CD14-positive monocyte (primary cell): ENCODE results near the gene TMPRSS2. TPM values are rescaled to one million over a fixed set of nuclear protein-coding genes. Genes with fewer than 3 reads are reported as not detected.

Experiments used
- DNase-seq, 3 donors: peaks; one replicate each; pipeline ENCODE4 v3.0.0-alpha.2; 2011 to 2022
- H2AFZ ChIP-seq: 2 replicates; pipeline ENCODE4 v1.6.0; 2012; ENCODE audit warnings: mild to moderate bottlenecking, low read depth, low read length, inconsistent platforms; ENCODE audit not compliant: insufficient read depth, poor library complexity, severe bottlenecking
- H3K27ac ChIP-seq, 2 donors: 1 replicate in 1 of 2; 2 replicates in 1 of 2; pipeline ENCODE4 v1.5.1; 2012 to 2013; ENCODE audit warnings: low read length in 2 of 2, control low read depth in 1 of 2, inconsistent platforms in 1 of 2, low read depth in 1 of 2, mild to moderate bottlenecking in 1 of 2
- H3K27me3 ChIP-seq, 2 donors: one replicate each; pipeline versions ENCODE4 v1.6.0 to v1.6.1; 2011 to 2013; ENCODE audit warnings: low read length in 2 of 2; ENCODE audit not compliant: control insufficient read depth in 2 of 2, insufficient read depth in 2 of 2
- H3K36me3 ChIP-seq, 2 donors: replicated peaks in 1 of 2; 1 replicate in 1 of 2; 2 replicates in 1 of 2; pipeline versions ENCODE4 v1.5.1 to v1.6.1; 2012 to 2013; ENCODE audit warnings: low read length in 2 of 2, control low read depth in 1 of 2, inconsistent platforms in 1 of 2, mild to moderate bottlenecking in 1 of 2; ENCODE audit not compliant: insufficient read depth in 2 of 2, control insufficient read depth in 1 of 2
- H3K4me1 ChIP-seq, 2 donors: 1 replicate in 1 of 2; 2 replicates in 1 of 2; pipeline versions ENCODE4 v1.5.1 to v1.6.1; 2012 to 2013; ENCODE audit warnings: low read length in 2 of 2, control low read depth in 1 of 2, inconsistent platforms in 1 of 2, mild to moderate bottlenecking in 1 of 2, moderate library complexity in 1 of 2; ENCODE audit not compliant: insufficient read depth in 2 of 2, control insufficient read depth in 1 of 2
- H3K4me2 ChIP-seq: replicated peaks from 2 replicates; pipeline ENCODE3; 2012; ENCODE audit warnings: low read length, moderate library complexity, mild to moderate bottlenecking; ENCODE audit not compliant: poor library complexity, severe bottlenecking; ENCODE audit errors: extremely low read depth
- H3K4me3 ChIP-seq, 3 experiments: fragments of 200-600 bp in 1 of 3; sonication (generic) in 1 of 3; replicated peaks in 1 of 3; 1 replicate in 2 of 3; 2 replicates in 1 of 3; pipeline ENCODE4 v1.5.1; 2011 to 2013; ENCODE audit warnings: low read length in 3 of 3, mild to moderate bottlenecking in 3 of 3, control low read depth in 2 of 3, low read depth in 2 of 3, inconsistent platforms in 1 of 3, moderate library complexity in 1 of 3
- H3K79me2 ChIP-seq: 2 replicates; pipeline ENCODE4 v1.6.0; 2012; ENCODE audit warnings: mild to moderate bottlenecking, control low read depth, inconsistent platforms, low read length, moderate library complexity; ENCODE audit not compliant: insufficient read depth
- H3K9ac ChIP-seq: 2 replicates; pipeline ENCODE4 v1.6.0; 2017; ENCODE audit warnings: low read length, mild to moderate bottlenecking; ENCODE audit not compliant: insufficient read depth, poor library complexity, severe bottlenecking
- H3K9me3 ChIP-seq, 2 donors: replicated peaks in 1 of 2; 1 replicate in 1 of 2; 2 replicates in 1 of 2; pipeline versions ENCODE4 v1.5.1 to v1.6.1; 2012 to 2013; ENCODE audit warnings: low read length in 2 of 2, control low read depth in 1 of 2; ENCODE audit not compliant: control insufficient read depth in 1 of 2, insufficient read depth in 1 of 2
- H4K20me1 ChIP-seq: 2 replicates; pipeline ENCODE4 v1.6.0; 2012; ENCODE audit warnings: mild to moderate bottlenecking, low read length, control low read depth, moderate library complexity; ENCODE audit not compliant: insufficient read depth
- H3K27ac Mint-ChIP-seq, 7 donors: one replicate each; pipeline ENCODE4 v1.8.0; 2020; ENCODE audit warnings: mild to moderate bottlenecking in 7 of 7, mixed read lengths in 7 of 7, moderate library complexity in 6 of 7, inconsistent platforms in 2 of 7
- H3K27me3 Mint-ChIP-seq, 3 donors: one replicate each; pipeline ENCODE4 v1.8.0; 2021 to 2022; ENCODE audit warnings: low read depth in 3 of 3, mild to moderate bottlenecking in 3 of 3, mixed read lengths in 3 of 3, moderate library complexity in 3 of 3, inconsistent platforms in 1 of 3
- H3K36me3 Mint-ChIP-seq, 2 donors: one replicate each; pipeline ENCODE4 v1.8.0; 2020; ENCODE audit warnings: mixed read lengths in 2 of 2, inconsistent platforms in 1 of 2, mild to moderate bottlenecking in 1 of 2
- H3K4me1 Mint-ChIP-seq: one replicate; pipeline ENCODE4 v1.8.0; 2020; ENCODE audit warnings: mild to moderate bottlenecking, mixed read lengths
- H3K4me3 Mint-ChIP-seq, 2 donors: one replicate each; pipeline ENCODE4 v1.8.0; 2020; ENCODE audit warnings: mild to moderate bottlenecking in 2 of 2, mixed read lengths in 2 of 2, moderate library complexity in 1 of 2
- H3K9me3 Mint-ChIP-seq, 7 donors: one replicate each; pipeline ENCODE4 v1.8.0; 2020 to 2022; ENCODE audit warnings: mixed read lengths in 7 of 7, mild to moderate bottlenecking in 6 of 7, moderate library complexity in 6 of 7, inconsistent platforms in 2 of 7
- WGBS: methylation state at CpG from one replicate; pipeline ENCODE4 v1.1.5; 2013; ENCODE audit warnings: missing lambda C conversion rate; ENCODE audit not compliant: insufficient coverage; 5-methylcytosine and 5-hydroxymethylcytosine counted together
- intact Hi-C, 2 donors: fragments of 100-400 bp; cut with micrococcal nuclease; formaldehyde crosslinking; loops; one replicate each; pipeline versions ENCODE4 v1.15.0 to v1.15.1; 2023
- polyA plus RNA-seq, 3 donors: library from polyadenylated mRNA; depleted of rRNA in 1 of 3; unstranded in 2 of 3; stranded (reverse) in 1 of 3; fragments of 300-500 nt in 2 of 3; fragments of >200 nt in 1 of 3; fragmentation: Illumina TruSeq in 2 of 3; gene quantifications; 1 replicate in 2 of 3; 2 replicates in 1 of 3; pipeline ENCODE4 v1.2.3, GENCODE V29; 2012 to 2021
- TF ChIP-seq, protein P1 (sequence below): fragments of 200-600 bp; IDR thresholded peaks from one replicate; pipeline ENCODE4 v1.8.0; 2022; ENCODE audit warnings: antibody characterized with exemption, mild to moderate bottlenecking

Gene TMPRSS2
- polyA plus RNA-seq, 3 donors, result not detected

GRCh38 chr21:41499920-41500319 lies 8.0 kb downstream of the TMPRSS2 start:
- H3K27me3 Mint-ChIP-seq, result peaks cover 22 to 27% (median 22%) of the 10 kb centered on the region in 3 donors
- H3K36me3 ChIP-seq, result no peaks in the 10 kb centered on the region
- no peaks in the 10 kb centered on the region for H4K20me1 ChIP-seq
- no peak overlapping the region for H3K4me2 ChIP-seq
- no peak overlapping the region for H3K27ac Mint-ChIP-seq
- H3K9ac ChIP-seq, result no peak overlapping the region
- peaks cover 2 to 7% of the 10 kb centered on the region in 2 donors for H3K27me3 ChIP-seq
- no peaks in the 10 kb centered on the region for H3K9me3 ChIP-seq
- no peak overlapping the region for H2AFZ ChIP-seq
- H3K79me2 ChIP-seq, result no peaks in the 10 kb centered on the region
- H3K4me3 Mint-ChIP-seq, result no peak overlapping the region
- H3K4me1 ChIP-seq, result no peaks in the 10 kb centered on the region
- DNase-seq, result no peak
- H3K9me3 Mint-ChIP-seq, result no peaks in the 10 kb centered on the region
- H3K4me1 Mint-ChIP-seq, result no peaks in the 10 kb centered on the region
- WGBS, result 82% methylated on average over 1 of the region's 2 CpGs
- no peaks in the 10 kb centered on the region for H3K36me3 Mint-ChIP-seq
- TF ChIP-seq, protein P1, sequence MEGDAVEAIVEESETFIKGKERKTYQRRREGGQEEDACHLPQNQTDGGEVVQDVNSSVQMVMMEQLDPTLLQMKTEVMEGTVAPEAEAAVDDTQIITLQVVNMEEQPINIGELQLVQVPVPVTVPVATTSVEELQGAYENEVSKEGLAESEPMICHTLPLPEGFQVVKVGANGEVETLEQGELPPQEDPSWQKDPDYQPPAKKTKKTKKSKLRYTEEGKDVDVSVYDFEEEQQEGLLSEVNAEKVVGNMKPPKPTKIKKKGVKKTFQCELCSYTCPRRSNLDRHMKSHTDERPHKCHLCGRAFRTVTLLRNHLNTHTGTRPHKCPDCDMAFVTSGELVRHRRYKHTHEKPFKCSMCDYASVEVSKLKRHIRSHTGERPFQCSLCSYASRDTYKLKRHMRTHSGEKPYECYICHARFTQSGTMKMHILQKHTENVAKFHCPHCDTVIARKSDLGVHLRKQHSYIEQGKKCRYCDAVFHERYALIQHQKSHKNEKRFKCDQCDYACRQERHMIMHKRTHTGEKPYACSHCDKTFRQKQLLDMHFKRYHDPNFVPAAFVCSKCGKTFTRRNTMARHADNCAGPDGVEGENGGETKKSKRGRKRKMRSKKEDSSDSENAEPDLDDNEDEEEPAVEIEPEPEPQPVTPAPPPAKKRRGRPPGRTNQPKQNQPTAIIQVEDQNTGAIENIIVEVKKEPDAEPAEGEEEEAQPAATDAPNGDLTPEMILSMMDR, result no peak
- intact Hi-C loops, result no loop called here
- H3K4me3 ChIP-seq, result no peak overlapping the region
- H3K27ac ChIP-seq, result no peak overlapping the region

DNA sequence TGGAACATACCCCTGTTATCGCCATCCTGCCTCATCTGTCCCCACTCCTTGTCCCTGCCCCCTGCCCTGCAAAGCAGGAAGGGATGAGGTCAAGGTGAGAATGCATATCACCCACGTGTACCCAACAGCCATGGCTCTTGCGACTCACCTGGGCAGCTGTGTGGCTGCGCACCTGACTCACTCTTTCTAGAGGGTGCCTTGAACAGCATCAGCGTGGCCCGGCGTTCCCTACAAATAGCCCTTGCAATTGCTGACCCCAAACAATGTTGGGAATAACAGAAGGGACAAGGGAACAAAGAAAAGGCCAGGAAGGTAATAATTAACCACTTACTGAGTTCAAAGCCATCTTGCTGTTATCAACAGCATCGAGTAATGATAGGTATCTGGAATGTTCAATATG lies 10.2 kb downstream of the TMPRSS2 start:
- no peak overlapping the region for H2AFZ ChIP-seq
- H3K27ac Mint-ChIP-seq, result peak overlapping the region in 1 of 7 donors; percentile 70
- H3K27ac ChIP-seq, result no peak overlapping the region
- no peak overlapping the region for H3K4me3 Mint-ChIP-seq
- no peak overlapping the region for H3K4me3 ChIP-seq
- no peaks in the 10 kb centered on the region for H3K9me3 Mint-ChIP-seq
- intact Hi-C loops, result no loop called here
- H3K4me2 ChIP-seq, result no peak overlapping the region
- no peaks in the 10 kb centered on the region for H4K20me1 ChIP-seq
- WGBS, result 78% methylated on average over 5 of the region's 8 CpGs
- H3K36me3 Mint-ChIP-seq, result no peaks in the 10 kb centered on the region
- H3K9ac ChIP-seq, result no peak overlapping the region
- TF ChIP-seq, protein P1, result no peak
- no peaks in the 10 kb centered on the region for H3K79me2 ChIP-seq
- peaks cover 10 to 25% (median 15%) of the 10 kb centered on the region in 3 donors for H3K27me3 Mint-ChIP-seq
- no peaks in the 10 kb centered on the region for H3K27me3 ChIP-seq
- no peak for DNase-seq
- H3K4me1 ChIP-seq, result no peaks in the 10 kb centered on the region
- H3K36me3 ChIP-seq, result no peaks in the 10 kb centered on the region
- H3K9me3 ChIP-seq, result no peaks in the 10 kb centered on the region
- no peaks in the 10 kb centered on the region for H3K4me1 Mint-ChIP-seq
